ENCODE data around the gene ZC3H8.

ZC3H8 gene

GRCh38 chr2:112244854-112245253 is 10.0 kb downstream of the ZC3H8 start:
- no peaks in the 10 kb centered on the region for H3K9me3 ChIP-seq
- H3K4me1 ChIP-seq, result no peaks in the 10 kb centered on the region
- H3K4me3 ChIP-seq, result no peak overlapping the region
- intact Hi-C loops (cut with DNase I; ENCODE audit: low total_unique reads), result no loop called here
- no peak for DNase-seq
- peaks cover 14 to 51% (median 38%) of the 10 kb centered on the region in 3 donors for H3K36me3 ChIP-seq
- H3K27me3 ChIP-seq, result no peaks in the 10 kb centered on the region
- TF ChIP-seq CTCF (IDR thresholded peaks at IDR 0.05), result no peak
- no peak overlapping the region for H3K27ac ChIP-seq

- peaks cover 14 to 37% (median 24%) of the 10 kb centered on the region in 3 donors for H3K36me3 ChIP-seq
- no peak for TF ChIP-seq CTCF (IDR thresholded peaks at IDR 0.05)
- no peak for DNase-seq
- intact Hi-C loops (cut with DNase I; ENCODE audit: low total_unique reads), result no loop called here
- no peaks in the 10 kb centered on the region for H3K9me3 ChIP-seq
- H3K4me1 ChIP-seq, result no peaks in the 10 kb centered on the region
- no peak overlapping the region for H3K27ac ChIP-seq
- no peaks in the 10 kb centered on the region for H3K27me3 ChIP-seq
- no peak overlapping the region for H3K4me3 ChIP-seq
These were observed 11.6 kb downstream of the ZC3H8 start for GRCh38 chr2:112243233-112243632.

GRCh38 chr2:112242384-112242783 is 12.5 kb downstream of the ZC3H8 start:
- intact Hi-C loops (cut with DNase I; ENCODE audit: low total_unique reads), result no loop called here

GRCh38 chr2:112239862-112240261 is 15.0 kb downstream of the ZC3H8 start:
- Histone ChIP-seq H3K4me3 (no peak overlapping the region), H3K9me3 (no peaks in the 10 kb centered on the region), H3K4me1 (no peaks in the 10 kb centered on the region), H3K27ac (no peak overlapping the region), H3K36me3 (peaks cover 0 to 17% (median 9%) of the 10 kb centered on the region in 3 donors), H3K27me3 (no peaks in the 10 kb centered on the region)
- intact Hi-C loops (cut with DNase I; ENCODE audit: low total_unique reads), result no loop called here
- DNase-seq, result no peak
- no peak for TF ChIP-seq CTCF (IDR thresholded peaks at IDR 0.05)

More at GRCh38 chr2:112242384-112242783, 12.5 kb downstream of the ZC3H8 start:
- no peak for DNase-seq
- peaks cover 10 to 28% (median 17%) of the 10 kb centered on the region in 3 donors for H3K36me3 ChIP-seq
- no peak overlapping the region for H3K27ac ChIP-seq
- H3K4me1 ChIP-seq, result no peaks in the 10 kb centered on the region
- H3K27me3 ChIP-seq, result no peaks in the 10 kb centered on the region
- H3K4me3 ChIP-seq, result no peak overlapping the region
- H3K9me3 ChIP-seq, result no peaks in the 10 kb centered on the region
- no peak for TF ChIP-seq CTCF (IDR thresholded peaks at IDR 0.05)

GRCh38 chr2:112230371-112230770 is 24.5 kb downstream of the ZC3H8 start:
- Histone ChIP-seq H3K36me3 (peaks cover 0 to 15% (median 10%) of the 10 kb centered on the region in 3 donors), H3K27me3 (no peaks in the 10 kb centered on the region), H3K4me3 (no peak overlapping the region), H3K9me3 (no peaks in the 10 kb centered on the region), H3K27ac (no peak overlapping the region), H3K4me1 (peaks cover 0 to 16% (median 0%) of the 10 kb centered on the region in 4 donors)
- no peak for TF ChIP-seq CTCF (IDR thresholded peaks at IDR 0.05)
- intact Hi-C loops (cut with DNase I; ENCODE audit: low total_unique reads), result no loop called here
- no peak for DNase-seq

GRCh38 chr2:112229348-112229747 is 25.5 kb downstream of the ZC3H8 start:
- intact Hi-C loops (cut with DNase I; ENCODE audit: low total_unique reads), result no loop called here
- H3K4me1 ChIP-seq, result peaks cover 0 to 16% (median 0%) of the 10 kb centered on the region in 4 donors
- peaks cover 0 to 16% (median 10%) of the 10 kb centered on the region in 3 donors for H3K36me3 ChIP-seq
- H3K27me3 ChIP-seq, result no peaks in the 10 kb centered on the region
- DNase-seq, result no peak
- no peak for TF ChIP-seq CTCF (IDR thresholded peaks at IDR 0.05)
- no peak overlapping the region for H3K4me3 ChIP-seq
- no peak overlapping the region for H3K27ac ChIP-seq
- H3K9me3 ChIP-seq, result no peaks in the 10 kb centered on the region

All from tibial artery (tissue), 4 donors.